OCI-LY3 (cell line): ENCODE data around the gene CHEK1.

ENCODE experiments used
- H2AFZ ChIP-seq: fragments of 200-600, 300-600 bp; shearing (Covaris generic); 2 replicates; pipeline ENCODE4 v1.6.0; 2014; ENCODE audit warnings: antibody characterized with exemption, low read depth, low read length
- H3K27ac ChIP-seq: fragments of 200-600, 300-600 bp; sonication (generic); 2 replicates; pipeline ENCODE4 v1.5.1; 2014; ENCODE audit warnings: mild to moderate bottlenecking, low read length, moderate library complexity, mixed read lengths
- H3K27me3 ChIP-seq: fragments of 200-600, 300-600 bp; sonication (generic); 2 replicates; pipeline ENCODE4 v1.6.1; 2014; ENCODE audit warnings: low read depth, low read length, mixed read lengths
- H3K36me3 ChIP-seq: fragments of 200-600, 300-600 bp; sonication (generic); replicated peaks from 2 replicates; pipeline ENCODE3; 2014; ENCODE audit warnings: low read depth, low read length, mixed read lengths
- H3K4me1 ChIP-seq: fragments of 300-600, 200-600 bp; sonication (generic); 2 replicates; pipeline ENCODE4 v1.6.1; 2014; ENCODE audit warnings: low read length, mixed read lengths
- H3K4me2 ChIP-seq: fragments of 200-600, 300-600 bp; sonication (generic); 2 replicates; pipeline ENCODE4 v1.6.1; 2014; ENCODE audit warnings: low read length, mixed read lengths
- H3K4me3 ChIP-seq: fragments of 300-600, 200-600 bp; sonication (generic); 2 replicates; pipeline ENCODE4 v1.5.1; 2014; ENCODE audit warnings: antibody characterized with exemption, mild to moderate bottlenecking, low read length, moderate library complexity
- H3K79me2 ChIP-seq: fragments of 300-600, 200-600 bp; shearing (Covaris generic); 2 replicates; pipeline ENCODE4 v1.6.1; 2014; ENCODE audit warnings: mild to moderate bottlenecking, low read length, mixed read lengths
- H3K9ac ChIP-seq: fragments of 300-600, 200-600 bp; shearing (Covaris generic); 2 replicates; pipeline ENCODE4 v1.6.0; 2014; ENCODE audit warnings: mild to moderate bottlenecking, low read length, moderate library complexity
- H3K9me3 ChIP-seq: fragments of 200-600, 300-600 bp; shearing (Covaris generic); 2 replicates; pipeline ENCODE4 v1.6.1; 2014; ENCODE audit warnings: low read length, mixed read lengths; ENCODE audit not compliant: insufficient read depth
- H4K20me1 ChIP-seq: fragments of 200-600, 300-600 bp; sonication (generic); 2 replicates; pipeline ENCODE4 v1.6.1; 2016; ENCODE audit warnings: low read length, mixed read lengths; ENCODE audit not compliant: insufficient read depth
- CTCF ChIP-seq: fragments of 200-600, 300-600 bp; sonication (generic); IDR thresholded peaks from 2 replicates; pipeline ENCODE4 v1.5.1; 2014; ENCODE audit warnings: antibody characterized with exemption, low read length, low read depth
- EZH2phosphoT487 ChIP-seq: fragments of 200-600 bp; shearing (Covaris generic); IDR thresholded peaks from 2 replicates; pipeline ENCODE4 v1.6.1; 2018; ENCODE audit warnings: antibody characterized with exemption, mixed run types, low read depth

Gene CHEK1

GRCh38 chr11:125720781-125721180 lies 95.8 kb downstream of the CHEK1 start:
- TF ChIP-seq EZH2phosphoT487: no peak
- H3K9ac ChIP-seq: no peak overlapping the region
- no peaks in the 10 kb centered on the region for H3K79me2 ChIP-seq
- H3K27me3 ChIP-seq: peaks cover 4% of the 10 kb centered on the region; the same call in 1 of the 2 replicates
- H3K4me2 ChIP-seq: no peak overlapping the region
- no peak overlapping the region for H3K27ac ChIP-seq
- H2AFZ ChIP-seq: no peak overlapping the region
- no peaks in the 10 kb centered on the region for H4K20me1 ChIP-seq
- H3K4me3 ChIP-seq: no peak overlapping the region
- no peaks in the 10 kb centered on the region for H3K9me3 ChIP-seq
- no peaks in the 10 kb centered on the region for H3K36me3 ChIP-seq
- no peaks in the 10 kb centered on the region for H3K4me1 ChIP-seq

GRCh38 chr11:125724125-125724524 lies 99.2 kb downstream of the CHEK1 start:
- Histone ChIP-seq H3K36me3 (no peaks in the 10 kb centered on the region), H3K9me3 (no peaks in the 10 kb centered on the region), H2AFZ (no peak overlapping the region), H3K4me3 (no peak overlapping the region), H3K79me2 (no peaks in the 10 kb centered on the region), H3K9ac (no peak overlapping the region), H3K27ac (no peak overlapping the region), H3K4me1 (peaks cover 9% of the 10 kb centered on the region), H3K27me3 (peaks cover 4% of the 10 kb centered on the region; the same call in 1 of the 2 replicates), H4K20me1 (no peaks in the 10 kb centered on the region), H3K4me2 (no peak overlapping the region)
- TF ChIP-seq EZH2phosphoT487: no peak
- peak; percentile 56 for TF ChIP-seq CTCF
